Sigmoid colon (tissue), 7 donors: ENCODE data around the gene MRPL42. TPM values are rescaled to one million over a fixed set of nuclear protein-coding genes. Genes with fewer than 3 reads are reported as not detected.

Experiments used
- DNase-seq: peaks from one replicate; pipeline ENCODE4 v3.0.0-alpha.2; 2019
- H3K27ac ChIP-seq, 4 donors: fragments of 200-600 bp; sonication (generic); one replicate each; pipeline ENCODE4 v1.5.1; 2016 to 2019; ENCODE audit warnings: mild to moderate bottlenecking in 1 of 4
- H3K27me3 ChIP-seq, 3 donors: fragments of 200-600 bp; sonication (generic); one replicate each; pipeline ENCODE4 v1.5.1; 2019; ENCODE audit warnings: mild to moderate bottlenecking in 1 of 3
- H3K36me3 ChIP-seq, 4 donors: fragments of 200-600 bp; sonication (generic); one replicate each; pipeline ENCODE4 v1.5.1; 2016 to 2019
- H3K4me1 ChIP-seq, 4 donors: fragments of 200-600 bp; sonication (generic); one replicate each; pipeline ENCODE4 v1.5.1; 2017 to 2019
- H3K4me3 ChIP-seq, 4 donors: fragments of 200-600 bp; sonication (generic); one replicate each; pipeline ENCODE4 v1.5.1; 2017 to 2019; ENCODE audit warnings: mild to moderate bottlenecking in 2 of 4, moderate library complexity in 1 of 4
- H3K9me3 ChIP-seq, 4 donors: fragments of 200-600 bp in 3 of 4; sonication (generic) in 3 of 4; one replicate each; pipeline versions ENCODE4 v1.5.1 to v1.6.1; 2013 to 2019
- EP300 ChIP-seq, 4 donors: sonication (generic); formaldehyde crosslinking; IDR thresholded peaks; one replicate each; pipeline ENCODE4 v1.6.1; 2017; ENCODE audit warnings: antibody characterized with exemption in 4 of 4
- POLR2A ChIP-seq, 2 donors: fragments of 450-650 bp; IDR thresholded peaks; one replicate each; pipeline ENCODE4 v1.6.1; 2016; ENCODE audit warnings: antibody characterized with exemption in 2 of 2, mild to moderate bottlenecking in 2 of 2, moderate library complexity in 2 of 2
- POLR2AphosphoS5 ChIP-seq, 4 donors: sonication (generic); formaldehyde crosslinking; IDR thresholded peaks; one replicate each; pipeline ENCODE4 v1.6.1; 2017; ENCODE audit warnings: antibody characterized with exemption in 4 of 4
- WGBS, 2 donors: extraction: QIAGEN DNeasy Blood & Tissue Kit; methylation state at CpG; one replicate each; pipeline ENCODE4 v1.1.7; 2013; 5-methylcytosine and 5-hydroxymethylcytosine counted together
- intact Hi-C: fragments of 100-400 bp; cut with DNase I; formaldehyde crosslinking; loops from one replicate; pipeline ENCODE4 v1.15.1; 2023
- polyA plus RNA-seq, 3 donors: library from polyadenylated mRNA; stranded (reverse); fragments of 200-250 nt; gene quantifications; one replicate each; pipeline ENCODE4 v1.2.3, GENCODE V29; 2013
- total RNA-seq, 4 donors: library from RNA; depleted of rRNA; stranded (reverse); fragments of >200 nt; gene quantifications; one replicate each; pipeline ENCODE4 v1.1.0, GENCODE V29; 2016
- TF ChIP-seq, protein P1 (sequence below), 4 experiments: fragments of 450-650 bp in 3 of 4; fragments of 200-600 bp in 1 of 4; IDR thresholded peaks; one replicate each; pipeline ENCODE4 v1.5.1; 2016 to 2019; ENCODE audit warnings: antibody characterized with exemption in 4 of 4, mild to moderate bottlenecking in 3 of 4, moderate library complexity in 2 of 4
- donor health status: healthy with polysubstance abuse.
- donor health status: Bipolar disorder and iron deficiency.
- donor health status: healthy.

MRPL42 gene
- total and polyA plus RNA-seq, 7 donors = 37.9 to 79.5 (median 48.1) TPM

GRCh38 chr12:93443576-93443975, 23.7 kb upstream of the MRPL42 start:
- DNase-seq = no peak
- Histone ChIP-seq H3K27me3 (no peaks in the 10 kb centered on the region), H3K4me1 (peaks cover 0 to 34% (median 24%) of the 10 kb centered on the region in 4 donors), H3K4me3 (no peak overlapping the region), H3K27ac (no peak overlapping the region), H3K36me3 (no peaks in the 10 kb centered on the region), H3K9me3 (no peaks in the 10 kb centered on the region)
- intact Hi-C loops = loop anchor here (10.0 kb wide), 1 partner anchor 321 kb away; no protein-coding TSS in a partner anchor
- TF ChIP-seq POLR2A (IDR thresholded peaks at IDR 0.05) (no peak), EP300 (IDR thresholded peaks at IDR 0.05) (no peak), POLR2AphosphoS5 (IDR thresholded peaks at IDR 0.05) (no peak)
- TF ChIP-seq, protein P1, sequence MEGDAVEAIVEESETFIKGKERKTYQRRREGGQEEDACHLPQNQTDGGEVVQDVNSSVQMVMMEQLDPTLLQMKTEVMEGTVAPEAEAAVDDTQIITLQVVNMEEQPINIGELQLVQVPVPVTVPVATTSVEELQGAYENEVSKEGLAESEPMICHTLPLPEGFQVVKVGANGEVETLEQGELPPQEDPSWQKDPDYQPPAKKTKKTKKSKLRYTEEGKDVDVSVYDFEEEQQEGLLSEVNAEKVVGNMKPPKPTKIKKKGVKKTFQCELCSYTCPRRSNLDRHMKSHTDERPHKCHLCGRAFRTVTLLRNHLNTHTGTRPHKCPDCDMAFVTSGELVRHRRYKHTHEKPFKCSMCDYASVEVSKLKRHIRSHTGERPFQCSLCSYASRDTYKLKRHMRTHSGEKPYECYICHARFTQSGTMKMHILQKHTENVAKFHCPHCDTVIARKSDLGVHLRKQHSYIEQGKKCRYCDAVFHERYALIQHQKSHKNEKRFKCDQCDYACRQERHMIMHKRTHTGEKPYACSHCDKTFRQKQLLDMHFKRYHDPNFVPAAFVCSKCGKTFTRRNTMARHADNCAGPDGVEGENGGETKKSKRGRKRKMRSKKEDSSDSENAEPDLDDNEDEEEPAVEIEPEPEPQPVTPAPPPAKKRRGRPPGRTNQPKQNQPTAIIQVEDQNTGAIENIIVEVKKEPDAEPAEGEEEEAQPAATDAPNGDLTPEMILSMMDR (IDR thresholded peaks at IDR 0.05) = no peak
- 94 to 96% methylated on average over 4 of the region's 4 CpGs for WGBS, 2 donors

DNA sequence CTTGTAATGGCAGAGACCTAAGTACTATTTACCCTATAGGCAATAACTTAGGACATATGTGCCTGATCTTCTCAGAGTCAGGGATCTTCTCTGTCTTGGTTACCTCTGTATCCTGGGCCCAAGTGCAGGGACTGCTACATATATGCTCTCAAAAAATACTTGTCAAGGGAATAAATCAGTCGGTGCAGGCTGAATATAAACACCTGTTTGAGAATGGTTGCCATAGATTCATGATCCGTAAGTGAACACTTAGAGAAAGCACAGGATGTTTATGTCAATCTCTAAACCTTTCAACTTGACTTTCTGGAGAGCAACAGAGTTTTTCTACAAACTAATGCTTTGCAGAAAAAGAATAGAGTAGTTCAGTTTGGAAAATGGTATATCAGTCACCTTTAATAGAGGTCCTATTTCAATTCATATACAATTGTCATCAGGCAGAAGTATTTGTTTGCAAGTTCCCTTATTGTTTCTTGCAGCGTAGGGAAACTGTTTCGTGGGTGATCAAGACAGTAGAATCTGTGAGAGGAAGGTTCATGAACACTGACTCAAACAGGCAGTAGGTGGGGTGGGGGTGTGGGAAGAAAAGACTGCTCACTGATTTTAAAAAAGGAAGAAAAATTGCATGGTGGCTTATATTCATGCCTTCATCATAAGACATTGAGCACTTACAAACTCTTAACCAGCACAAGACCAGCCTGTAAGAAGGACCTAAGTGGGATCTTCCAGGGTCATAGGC, 19.6 kb upstream of the MRPL42 start:
- 55 to 83% methylated on average over 4 of the region's 4 CpGs for WGBS, 2 donors
- H3K9me3 ChIP-seq = no peaks in the 10 kb centered on the region
- TF ChIP-seq POLR2AphosphoS5 (IDR thresholded peaks at IDR 0.05) (no peak), POLR2A (IDR thresholded peaks at IDR 0.05) (no peak), EP300 (IDR thresholded peaks at IDR 0.05) (no peak)
- TF ChIP-seq, protein P1 (IDR thresholded peaks at IDR 0.05) = no peak
- H3K27me3 ChIP-seq = no peaks in the 10 kb centered on the region
- peaks cover 0 to 3% (median 2%) of the 10 kb centered on the region in 4 donors for H3K4me1 ChIP-seq
- no peak for DNase-seq
- no peak overlapping the region for H3K4me3 ChIP-seq
- H3K27ac ChIP-seq = no peak overlapping the region
- intact Hi-C loops = loop anchor here (10.0 kb wide), 1 partner anchor 317 kb away; no protein-coding TSS in a partner anchor
- no peaks in the 10 kb centered on the region for H3K36me3 ChIP-seq

GRCh38 chr12:93448796-93449195, 18.5 kb upstream of the MRPL42 start:
- no peak for DNase-seq
- Histone ChIP-seq H3K36me3 (no peaks in the 10 kb centered on the region), H3K9me3 (no peaks in the 10 kb centered on the region), H3K27me3 (no peaks in the 10 kb centered on the region), H3K27ac (no peak overlapping the region), H3K4me3 (no peak overlapping the region), H3K4me1 (no peaks in the 10 kb centered on the region)
- TF ChIP-seq POLR2AphosphoS5 (IDR thresholded peaks at IDR 0.05) (no peak), EP300 (IDR thresholded peaks at IDR 0.05) (no peak), POLR2A (IDR thresholded peaks at IDR 0.05) (no peak)
- TF ChIP-seq, protein P1 (IDR thresholded peaks at IDR 0.05) = no peak
- WGBS, 2 donors = 23 to 60% methylated on average over 5 of the region's 5 CpGs
- intact Hi-C loops = loop anchor here (10.0 kb wide), 1 partner anchor 316 kb away; no protein-coding TSS in a partner anchor

DNA sequence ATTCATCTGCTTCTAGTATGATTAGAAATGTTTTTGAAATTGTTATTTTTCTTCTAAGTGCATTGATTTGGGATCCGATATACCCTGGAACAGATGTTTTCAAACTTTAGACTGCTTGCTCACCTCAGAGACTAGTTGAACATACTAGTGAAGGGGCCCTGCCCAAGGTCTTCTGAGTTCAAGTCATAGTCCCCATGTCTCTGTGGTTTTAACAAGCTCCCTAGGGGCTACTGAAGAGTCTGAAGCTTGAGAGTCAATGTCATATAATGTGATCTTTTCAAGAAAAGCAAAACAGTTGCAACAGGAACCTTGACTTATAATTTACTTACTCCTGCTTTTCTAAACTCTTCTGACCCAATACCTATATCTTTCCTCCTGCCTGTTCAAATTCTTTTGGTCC, 18.0 kb upstream of the MRPL42 start:
- intact Hi-C loops = loop anchor here (10.0 kb wide), 1 partner anchor 316 kb away; no protein-coding TSS in a partner anchor
- H3K4me3 ChIP-seq = no peak overlapping the region
- no peak for DNase-seq
- H3K27me3 ChIP-seq = no peaks in the 10 kb centered on the region
- H3K9me3 ChIP-seq = no peaks in the 10 kb centered on the region
- 56 to 73% methylated on average over 1 of the region's 1 CpG for WGBS, 2 donors
- H3K4me1 ChIP-seq = no peaks in the 10 kb centered on the region
- no peaks in the 10 kb centered on the region for H3K36me3 ChIP-seq
- TF ChIP-seq EP300 (IDR thresholded peaks at IDR 0.05) = no peak
- no peak for TF ChIP-seq POLR2AphosphoS5 (IDR thresholded peaks at IDR 0.05)
- no peak for TF ChIP-seq POLR2A (IDR thresholded peaks at IDR 0.05)
- TF ChIP-seq, protein P1 (IDR thresholded peaks at IDR 0.05) = no peak
- H3K27ac ChIP-seq = no peak overlapping the region
